G401.6 (cell line): Measurements from ENCODE around the gene IFIT2.
"Not testable (repeated sequence)": the region's sequence is repeated elsewhere in the genome, so short reads cannot be mapped to it uniquely, and the experiment has no call there.

Experiments used
- FAIRE-seq: peaks from 2 replicates; lab custom pipeline; 2012; peaks lifted over from hg19 to GRCh38; lab: Jason Lieb, UNC

The IFIT2 gene

DNA sequence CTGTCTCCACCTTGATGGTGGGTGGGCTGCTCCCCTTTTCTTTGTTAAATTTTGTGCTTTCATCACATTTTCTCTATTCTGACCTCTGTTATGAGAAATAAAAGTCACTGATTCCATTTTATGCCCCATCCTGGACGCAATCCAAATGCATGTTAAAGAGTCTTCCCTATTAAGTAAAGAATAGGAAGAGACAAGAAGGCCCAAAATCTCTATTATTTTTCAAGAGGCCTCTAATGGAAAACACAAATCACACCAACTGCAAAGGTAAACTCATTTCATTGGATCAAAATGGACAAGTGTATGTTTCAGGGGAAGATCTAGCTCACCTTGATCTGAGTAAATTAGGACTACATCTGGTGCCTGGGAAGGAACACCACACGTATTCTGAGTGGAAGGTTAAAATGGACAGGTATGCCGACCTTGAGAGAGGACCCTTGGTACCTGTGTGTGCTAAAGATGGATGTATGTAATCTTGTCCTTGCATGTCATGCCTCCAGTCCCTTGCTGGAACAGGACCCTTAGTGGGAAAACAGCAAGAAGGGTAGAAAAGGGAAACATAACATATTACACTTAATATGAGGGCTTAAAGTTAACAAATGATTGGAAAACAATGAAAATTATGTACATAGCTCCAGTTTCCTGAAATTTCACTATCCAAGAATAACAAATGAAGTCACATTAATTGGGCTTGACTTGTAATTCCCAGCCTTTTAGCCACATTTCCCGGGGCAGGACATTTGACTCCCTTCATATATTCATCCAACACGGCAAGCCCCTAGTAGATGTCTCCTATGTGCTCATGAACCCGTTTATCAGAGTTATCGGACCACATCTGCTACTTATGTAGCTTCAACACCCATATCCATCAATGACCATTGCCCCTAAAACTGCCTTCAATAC, 7.6 kb downstream of the IFIT2 start:
- no peak for FAIRE-seq

- FAIRE-seq, result no peak
These were observed 8.4 kb downstream of the IFIT2 start for GRCh38 chr10:89310056-89310893.

DNA sequence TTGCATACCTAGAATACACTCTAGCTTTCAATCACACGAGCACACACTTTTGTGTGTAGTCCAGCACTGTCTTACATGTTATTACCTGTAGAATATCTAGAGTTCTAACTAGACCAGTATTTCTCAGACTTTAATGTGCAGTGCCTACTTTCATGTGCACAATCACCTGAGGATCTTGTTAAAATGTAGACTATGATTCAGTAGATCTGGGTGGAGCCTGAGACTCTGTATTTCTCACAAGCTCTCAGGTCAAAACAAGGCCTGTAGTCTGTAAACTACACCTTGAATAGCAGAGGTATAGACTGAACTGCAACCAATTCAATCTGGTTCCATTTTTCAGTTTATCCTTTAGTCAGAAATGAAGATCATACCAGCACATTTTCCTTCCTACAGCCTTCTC, 11.1 kb downstream of the IFIT2 start:
- no peak for FAIRE-seq

- FAIRE-seq, result no peak
These were observed 12.8 kb downstream of the IFIT2 start for GRCh38 chr10:89314676-89315075.

DNA sequence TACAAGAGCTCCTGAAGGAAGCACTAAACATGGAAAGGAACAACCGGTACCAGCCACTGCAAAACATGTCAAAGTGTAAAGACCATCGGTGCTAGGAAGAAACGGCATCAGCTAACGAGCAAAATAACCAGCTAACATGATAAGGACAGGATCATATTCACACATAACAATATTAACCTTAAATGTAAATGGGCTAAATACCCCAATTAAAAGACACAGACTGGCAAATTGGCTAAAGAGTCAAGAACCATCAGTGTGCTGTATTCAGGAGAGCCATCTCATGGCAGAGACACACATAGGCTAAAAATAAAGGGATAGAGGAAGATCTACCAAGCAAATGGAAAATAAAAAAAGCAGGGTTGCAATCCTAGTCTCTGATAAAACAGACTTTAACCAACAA, 16.2 kb downstream of the IFIT2 start:
- FAIRE-seq, result not testable (repeated sequence)

GRCh38 chr10:89325081-89325480, 23.2 kb downstream of the IFIT2 start:
- not testable (repeated sequence) for FAIRE-seq

- not testable (repeated sequence) for FAIRE-seq
These were observed 24.0 kb downstream of the IFIT2 start for GRCh38 chr10:89325856-89326255.

GRCh38 chr10:89327803-89328441, 26.1 kb downstream of the IFIT2 start, which contains the start of gene IFIT3:
Gene IFIT3 (plus strand): TSS chr10:89327997. CDS start chr10:89328074, 77 bp downstream.
- no peak for FAIRE-seq

- FAIRE-seq, result no peak
These were observed 27.3 kb downstream of the IFIT2 start for GRCh38 chr10:89329151-89329550.

DNA sequence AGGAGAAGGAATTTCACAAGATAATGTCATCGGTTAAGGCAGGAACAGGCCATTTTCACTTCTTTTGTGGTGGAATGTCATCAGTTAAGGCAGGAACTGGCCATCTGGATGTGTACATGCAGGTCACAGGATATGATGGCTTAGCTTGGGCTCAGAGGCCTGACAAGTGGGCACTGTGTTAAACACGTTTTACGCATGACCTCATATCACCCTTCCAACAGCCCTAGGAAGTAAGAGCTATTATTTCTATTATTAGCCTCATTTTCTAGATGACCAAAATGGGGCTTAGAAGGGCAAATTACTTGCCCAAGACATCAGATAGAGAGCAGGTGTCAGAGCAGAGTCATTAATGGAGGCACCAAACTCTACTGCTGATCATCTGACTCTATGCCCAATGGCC, 28.2 kb downstream of the IFIT2 start:
- not testable (repeated sequence) for FAIRE-seq

GRCh38 chr10:89330537-89331212, 28.8 kb downstream of the IFIT2 start:
- FAIRE-seq, result no peak

- not testable (repeated sequence) for FAIRE-seq
These were observed 29.8 kb downstream of the IFIT2 start for GRCh38 chr10:89331487-89332122.

- FAIRE-seq, result no peak
These were observed 30.3 kb downstream of the IFIT2 start for GRCh38 chr10:89332123-89332633.

- no peak for FAIRE-seq
These were observed 33.4 kb downstream of the IFIT2 start for GRCh38 chr10:89335226-89335625.

- FAIRE-seq, result no peak
These were observed 34.4 kb downstream of the IFIT2 start for GRCh38 chr10:89336241-89336640.

DNA sequence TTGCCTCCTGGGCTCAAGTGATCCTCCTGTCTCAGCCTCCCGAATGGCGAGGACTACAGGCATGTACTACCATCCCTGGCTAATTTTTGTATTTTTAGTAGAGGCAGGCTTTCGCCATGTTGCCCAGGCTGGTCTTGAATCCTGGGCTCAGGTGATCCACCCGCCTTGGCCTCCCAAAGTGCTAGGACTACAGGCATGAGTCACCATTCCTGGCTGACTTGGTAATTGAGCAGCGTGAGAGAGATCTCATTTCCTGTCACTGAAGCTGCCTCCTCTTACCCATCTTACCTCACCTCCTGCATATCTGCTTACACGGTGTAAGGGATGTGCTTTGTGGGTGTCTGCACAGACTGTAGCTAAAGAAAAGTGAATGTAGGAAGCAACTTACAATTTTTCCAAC, 35.6 kb downstream of the IFIT2 start:
- FAIRE-seq, result no peak

GRCh38 chr10:89338713-89339112, 36.9 kb downstream of the IFIT2 start:
- no peak for FAIRE-seq

GRCh38 chr10:89339875-89340274, 38.0 kb downstream of the IFIT2 start:
- no peak for FAIRE-seq

DNA sequence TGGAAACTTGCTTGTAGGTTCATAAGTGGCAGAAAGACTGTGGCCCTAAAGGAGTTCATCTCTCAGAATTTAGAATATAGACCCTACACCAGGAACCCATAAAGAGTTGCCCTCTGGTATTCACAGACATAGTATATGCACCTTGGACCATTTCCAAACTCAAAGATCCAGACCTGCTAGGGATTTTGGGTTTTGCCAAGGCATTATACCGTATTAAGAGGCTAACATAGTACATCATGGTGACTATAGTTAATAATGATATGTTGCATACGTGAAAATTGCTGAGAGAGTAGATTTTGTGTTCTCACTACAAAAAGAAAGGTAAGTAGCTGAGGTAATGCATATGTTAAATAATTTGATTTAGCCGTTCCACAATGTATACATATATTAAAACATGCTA, 39.8 kb downstream of the IFIT2 start:
- no peak for FAIRE-seq

- FAIRE-seq, result no peak
These were observed 40.5 kb downstream of the IFIT2 start for GRCh38 chr10:89342206-89342958.
